Lower leg skin (tissue), 3 donors: ENCODE data around the gene OMA1.

Experiments used
- POLR2A ChIP-seq, 2 donors: fragments of 450-650 bp; IDR thresholded peaks; one replicate each; pipeline ENCODE4 v1.6.1; 2016 to 2017; ENCODE audit warnings: antibody characterized with exemption in 2 of 2, mild to moderate bottlenecking in 1 of 2, moderate library complexity in 1 of 2
- TF ChIP-seq, protein P1 (sequence below), 3 donors: fragments of 450-650 bp; IDR thresholded peaks; one replicate each; pipeline ENCODE4 v1.5.1; 2016; ENCODE audit warnings: antibody characterized with exemption in 3 of 3, mild to moderate bottlenecking in 3 of 3, moderate library complexity in 2 of 3

- TF ChIP-seq, protein P1, sequence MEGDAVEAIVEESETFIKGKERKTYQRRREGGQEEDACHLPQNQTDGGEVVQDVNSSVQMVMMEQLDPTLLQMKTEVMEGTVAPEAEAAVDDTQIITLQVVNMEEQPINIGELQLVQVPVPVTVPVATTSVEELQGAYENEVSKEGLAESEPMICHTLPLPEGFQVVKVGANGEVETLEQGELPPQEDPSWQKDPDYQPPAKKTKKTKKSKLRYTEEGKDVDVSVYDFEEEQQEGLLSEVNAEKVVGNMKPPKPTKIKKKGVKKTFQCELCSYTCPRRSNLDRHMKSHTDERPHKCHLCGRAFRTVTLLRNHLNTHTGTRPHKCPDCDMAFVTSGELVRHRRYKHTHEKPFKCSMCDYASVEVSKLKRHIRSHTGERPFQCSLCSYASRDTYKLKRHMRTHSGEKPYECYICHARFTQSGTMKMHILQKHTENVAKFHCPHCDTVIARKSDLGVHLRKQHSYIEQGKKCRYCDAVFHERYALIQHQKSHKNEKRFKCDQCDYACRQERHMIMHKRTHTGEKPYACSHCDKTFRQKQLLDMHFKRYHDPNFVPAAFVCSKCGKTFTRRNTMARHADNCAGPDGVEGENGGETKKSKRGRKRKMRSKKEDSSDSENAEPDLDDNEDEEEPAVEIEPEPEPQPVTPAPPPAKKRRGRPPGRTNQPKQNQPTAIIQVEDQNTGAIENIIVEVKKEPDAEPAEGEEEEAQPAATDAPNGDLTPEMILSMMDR (IDR thresholded peaks at IDR 0.05) = no peak
- no peak for TF ChIP-seq POLR2A (IDR thresholded peaks at IDR 0.05)
These were observed 77.5 kb downstream of the OMA1 start for GRCh38 chr1:58469016-58469415.
